Dermis microvascular lymphatic vessel endothelial cell (primary cell): ENCODE results near the gene MEX3A. TPM values are rescaled to one million over a fixed set of nuclear protein-coding genes. Genes with fewer than 3 reads are reported as not detected.
"Not testable (repeated sequence)": the region's sequence is repeated elsewhere in the genome, so short reads cannot be mapped to it uniquely, and the experiment has no call there.

Source experiments
- DNase-seq, 2 donors: peaks; one replicate each; pipeline versions ENCODE4 v3.0.0 to v3.0.0-alpha.2; 2010; ENCODE audit warnings: low read depth in 2 of 2
- total RNA-seq: library from RNA; depleted of rRNA; stranded (reverse); fragments of >200 nt; gene quantifications from 2 replicates; pipeline ENCODE4 v1.2.1, GENCODE V29; 2014

Gene MEX3A
- total RNA-seq, 1 donor from 2014 or later: 3.6 TPM

DNA sequence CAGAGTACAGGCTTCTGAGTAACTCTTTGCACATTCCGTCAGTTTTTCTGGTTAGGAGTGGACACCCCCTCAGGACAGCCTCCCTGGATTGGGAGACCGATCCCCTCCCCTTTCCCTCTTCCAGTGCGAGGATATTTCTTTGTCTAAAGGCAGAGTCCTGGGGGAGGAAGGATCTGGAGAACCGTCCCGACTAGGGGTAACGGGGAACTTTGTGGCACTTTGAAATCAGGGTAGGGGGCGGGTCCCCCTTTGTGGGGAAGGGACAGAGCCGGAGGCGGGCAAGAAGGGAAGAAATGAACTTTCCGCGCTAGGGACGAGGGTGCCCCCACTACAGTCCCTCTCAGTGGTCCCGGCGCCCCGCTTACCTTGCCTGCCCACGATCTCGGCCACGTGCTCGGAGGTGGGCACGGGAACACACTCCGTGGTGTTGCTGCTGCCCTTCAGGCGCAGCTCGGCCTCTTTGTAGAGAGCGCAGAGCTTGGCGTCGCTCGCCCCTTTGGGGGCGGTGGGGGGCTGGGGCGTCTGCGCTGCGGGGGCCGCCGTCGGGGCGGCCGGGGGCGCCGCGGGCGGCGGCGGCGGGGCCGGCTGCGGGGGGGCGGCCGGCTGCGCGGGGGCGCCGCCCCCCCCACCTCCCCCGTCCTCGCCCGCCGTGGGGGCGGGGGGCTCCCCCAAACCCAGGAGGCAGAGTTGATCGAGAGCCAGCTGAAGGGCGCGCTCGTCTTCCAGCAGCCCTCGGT is 917 bp downstream of the MEX3A start:
- no peak for DNase-seq

GRCh38 chr1:156080863-156081179 is 1.4 kb downstream of the MEX3A start:
- DNase-seq: no peak

DNA sequence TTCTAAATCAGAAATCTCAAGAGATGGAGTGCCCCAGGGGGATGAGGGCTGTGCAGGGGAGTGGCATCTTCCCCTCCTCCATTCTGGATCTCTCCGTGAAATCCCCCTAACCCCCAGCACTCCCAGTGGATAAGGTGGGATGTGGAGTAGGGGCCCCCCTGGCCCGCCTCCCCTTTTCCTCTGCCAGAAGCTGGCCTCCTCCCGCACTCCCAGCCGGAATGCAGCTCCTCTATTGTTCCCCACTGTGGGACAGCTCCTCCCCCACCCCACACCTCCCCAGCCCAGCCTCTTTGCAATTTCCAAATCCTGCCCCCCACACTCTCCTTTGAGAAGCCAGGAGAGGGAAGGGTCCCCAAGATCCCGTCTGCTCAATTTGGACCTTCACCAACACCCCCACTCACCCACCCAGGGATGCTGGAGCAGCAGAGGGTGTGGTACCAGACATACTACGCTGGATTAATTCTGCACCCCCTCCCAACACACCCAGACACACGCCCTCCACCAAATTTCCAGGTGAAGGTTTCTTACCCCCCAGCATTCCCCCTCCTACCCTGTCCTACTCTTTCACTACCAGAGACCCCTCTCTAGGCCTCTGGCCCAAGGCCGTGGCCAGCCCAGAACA is 1.9 kb downstream of the MEX3A start:
- no peak for DNase-seq

- DNase-seq: no peak
Observed at GRCh38 chr1:156079762-156080161, 2.5 kb downstream of the MEX3A start.

GRCh38 chr1:156078728-156079127 is 3.5 kb downstream of the MEX3A start:
- no peak for DNase-seq

- no peak for DNase-seq
Observed at GRCh38 chr1:156077430-156077760, 4.9 kb downstream of the MEX3A start.

DNA sequence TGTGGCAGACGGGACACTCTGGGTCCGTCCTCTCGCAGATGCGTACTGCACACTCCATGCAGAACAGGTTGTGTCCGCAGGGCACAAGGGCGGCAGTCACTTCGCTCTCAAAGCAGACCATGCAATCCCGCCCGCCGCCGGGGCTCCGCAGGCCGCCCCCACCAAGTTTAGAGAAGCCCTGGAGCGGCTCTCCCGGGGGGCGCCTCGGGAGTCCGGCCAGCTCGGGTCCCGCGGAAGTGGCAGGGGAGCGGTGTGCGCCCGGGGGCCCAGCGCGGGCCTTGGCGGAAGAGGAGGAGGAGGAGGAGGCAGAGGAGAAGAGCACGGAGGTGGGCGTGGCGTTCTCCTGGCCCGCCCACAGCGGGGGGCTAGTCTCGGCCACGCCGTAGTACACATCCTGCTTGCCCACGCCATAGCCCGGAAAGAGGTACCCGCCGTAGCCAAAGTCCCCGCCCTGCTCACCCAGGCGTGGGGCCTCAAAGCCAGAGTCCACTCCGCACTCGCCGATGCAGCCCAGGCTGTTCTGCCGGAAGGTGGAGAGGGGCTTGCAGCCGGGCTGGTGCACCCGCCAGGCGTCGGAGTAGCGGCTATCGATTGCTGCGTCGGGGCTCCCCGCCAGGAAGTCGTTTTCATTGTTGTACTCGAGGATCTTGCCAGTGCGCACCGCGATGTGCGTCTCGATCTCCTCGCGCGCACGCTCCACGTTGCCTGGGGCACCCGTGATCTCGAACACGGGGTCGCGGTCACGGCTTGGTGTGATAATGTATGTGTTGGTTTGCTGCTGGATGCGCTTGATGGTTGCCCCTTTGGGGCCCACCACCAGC is 5.4 kb downstream of the MEX3A start:
- DNase-seq: peak in 1 of 2 donors; percentile 46

DNA sequence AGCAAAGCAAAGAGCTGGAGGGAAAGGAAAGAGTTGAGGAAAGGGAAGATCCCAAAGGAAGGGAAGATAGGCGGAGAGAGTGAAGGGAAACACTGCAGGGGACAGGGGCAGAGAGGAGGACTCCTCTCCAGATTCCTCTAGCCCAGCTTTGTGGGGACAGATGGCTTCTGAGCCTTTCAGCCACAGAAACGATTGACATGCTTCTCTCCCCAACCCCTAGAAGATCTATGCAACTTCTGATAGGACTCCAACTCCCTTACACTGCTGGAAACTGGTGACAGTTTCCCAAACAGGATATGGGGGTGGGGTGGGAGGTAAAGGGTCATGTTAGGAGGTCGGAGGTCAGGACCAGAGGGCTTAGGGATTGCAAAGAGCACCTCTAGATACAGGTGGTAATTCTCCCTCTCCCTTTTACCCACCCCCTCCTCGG is 6.5 kb downstream of the MEX3A start:
- DNase-seq: no peak

DNA sequence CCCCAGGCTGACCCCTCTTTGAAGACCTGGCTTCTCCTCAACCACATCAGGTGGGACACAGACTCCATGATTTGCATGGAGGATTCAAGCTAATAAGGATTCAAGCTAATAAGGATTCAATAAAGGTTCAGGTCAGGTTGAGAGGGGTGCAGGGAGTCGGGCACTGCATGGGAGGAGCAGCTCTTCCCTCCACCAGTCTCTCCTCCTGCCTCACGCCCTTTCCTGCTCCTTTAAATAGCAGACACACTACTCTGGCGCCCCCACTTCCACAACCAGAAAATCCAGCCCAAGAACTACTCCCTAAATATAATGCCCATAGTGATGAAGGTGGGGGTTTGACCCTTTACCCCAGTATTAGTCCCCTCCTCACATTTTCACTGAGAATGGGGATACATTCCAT is 7.1 kb downstream of the MEX3A start:
- no peak for DNase-seq

DNA sequence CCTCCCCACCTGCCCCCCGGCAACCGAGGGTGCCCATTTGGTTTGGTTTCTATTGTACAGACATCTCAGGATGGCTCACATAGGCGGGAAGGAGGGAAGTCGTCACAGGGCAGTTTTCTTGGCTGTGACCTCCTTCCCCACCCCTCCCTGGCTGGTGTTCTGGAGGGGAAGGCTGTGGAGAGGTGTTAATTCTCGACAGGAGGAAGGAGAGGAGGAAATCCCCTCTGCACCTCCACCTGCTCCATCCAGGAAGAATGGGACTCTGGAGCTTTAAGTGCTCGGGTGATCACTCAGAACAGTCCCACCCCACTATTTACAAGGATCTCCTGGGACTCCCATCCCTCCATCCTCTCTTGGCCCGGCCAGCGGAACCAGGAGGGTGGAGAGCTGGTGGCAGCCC is 7.6 kb downstream of the MEX3A start:
- no peak for DNase-seq

DNA sequence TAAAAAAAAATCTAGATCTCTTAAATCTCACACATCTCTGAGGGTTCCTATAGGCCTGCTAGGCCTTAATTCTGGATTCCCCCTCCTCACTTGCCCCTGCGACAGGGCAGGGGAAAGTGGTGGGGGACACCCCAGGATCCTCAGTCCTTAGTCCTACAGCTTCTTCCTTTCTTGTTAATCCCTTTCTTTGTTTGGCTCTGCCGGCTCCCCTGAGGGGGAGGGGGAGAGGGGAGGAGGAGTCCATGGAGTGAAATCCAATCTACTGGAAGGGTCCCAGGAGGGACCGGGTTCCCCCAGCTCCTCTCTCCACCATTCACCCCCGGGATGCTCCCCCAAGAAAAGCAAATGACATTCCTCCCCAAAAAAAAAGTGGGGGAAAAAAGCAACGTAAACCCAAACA is 8.5 kb downstream of the MEX3A start:
- DNase-seq: no peak

DNA sequence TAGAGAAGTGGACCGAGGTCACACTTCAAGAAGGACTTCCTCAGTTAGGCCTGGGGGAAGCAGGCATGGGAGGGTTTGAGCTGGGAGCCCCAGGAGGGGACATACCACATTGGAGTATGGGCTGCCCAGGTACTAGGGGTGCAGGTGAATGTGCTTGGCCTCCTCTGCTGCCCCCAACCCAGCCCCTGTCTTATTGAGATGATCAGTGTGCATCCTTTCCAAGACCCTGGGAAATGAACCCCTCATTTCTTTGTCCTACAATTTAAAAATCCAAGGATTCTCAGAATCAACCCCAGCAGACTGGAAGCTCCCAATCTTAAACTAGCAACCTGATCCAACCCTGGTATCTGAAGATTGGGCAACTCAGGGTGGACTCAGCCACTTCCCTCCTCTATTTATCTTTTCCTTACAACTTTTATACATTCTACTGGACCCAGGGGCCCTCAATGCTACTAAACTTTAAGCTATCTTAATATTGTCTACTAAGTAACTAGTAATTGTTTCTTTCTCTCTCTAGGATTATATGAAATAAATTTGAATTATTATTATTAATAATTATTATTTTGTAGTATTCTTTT is 9.1 kb downstream of the MEX3A start:
- no peak for DNase-seq

- DNase-seq: no peak
Observed at GRCh38 chr1:156072251-156072650, 10.0 kb downstream of the MEX3A start.

DNA sequence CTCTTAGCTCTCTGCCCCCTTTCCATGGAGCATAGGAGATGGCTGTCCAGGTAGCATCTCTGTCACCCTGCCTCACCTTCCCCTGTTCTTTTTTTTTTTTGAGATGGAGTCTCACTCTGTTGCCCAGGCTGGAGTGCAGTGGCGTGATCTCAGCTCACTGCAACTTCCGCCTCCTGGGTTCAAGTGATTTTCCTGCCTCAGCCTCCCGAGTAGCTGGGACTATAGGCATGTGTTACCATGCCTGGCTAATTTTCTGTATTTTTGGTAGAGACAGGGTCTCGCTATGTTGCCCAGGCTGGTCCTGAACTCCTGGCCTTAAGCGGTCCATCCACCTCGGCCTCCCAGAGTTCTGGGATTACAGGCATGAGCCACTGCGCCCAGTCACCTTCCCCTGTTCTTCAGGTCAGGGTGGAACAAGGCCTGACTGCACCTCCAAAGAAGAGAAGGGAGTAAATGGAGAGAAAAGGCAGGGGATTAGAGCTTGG is 10.9 kb downstream of the MEX3A start:
- DNase-seq: not testable (repeated sequence)

- DNase-seq: no peak
Observed at GRCh38 chr1:156070548-156070947, 11.7 kb downstream of the MEX3A start.

DNA sequence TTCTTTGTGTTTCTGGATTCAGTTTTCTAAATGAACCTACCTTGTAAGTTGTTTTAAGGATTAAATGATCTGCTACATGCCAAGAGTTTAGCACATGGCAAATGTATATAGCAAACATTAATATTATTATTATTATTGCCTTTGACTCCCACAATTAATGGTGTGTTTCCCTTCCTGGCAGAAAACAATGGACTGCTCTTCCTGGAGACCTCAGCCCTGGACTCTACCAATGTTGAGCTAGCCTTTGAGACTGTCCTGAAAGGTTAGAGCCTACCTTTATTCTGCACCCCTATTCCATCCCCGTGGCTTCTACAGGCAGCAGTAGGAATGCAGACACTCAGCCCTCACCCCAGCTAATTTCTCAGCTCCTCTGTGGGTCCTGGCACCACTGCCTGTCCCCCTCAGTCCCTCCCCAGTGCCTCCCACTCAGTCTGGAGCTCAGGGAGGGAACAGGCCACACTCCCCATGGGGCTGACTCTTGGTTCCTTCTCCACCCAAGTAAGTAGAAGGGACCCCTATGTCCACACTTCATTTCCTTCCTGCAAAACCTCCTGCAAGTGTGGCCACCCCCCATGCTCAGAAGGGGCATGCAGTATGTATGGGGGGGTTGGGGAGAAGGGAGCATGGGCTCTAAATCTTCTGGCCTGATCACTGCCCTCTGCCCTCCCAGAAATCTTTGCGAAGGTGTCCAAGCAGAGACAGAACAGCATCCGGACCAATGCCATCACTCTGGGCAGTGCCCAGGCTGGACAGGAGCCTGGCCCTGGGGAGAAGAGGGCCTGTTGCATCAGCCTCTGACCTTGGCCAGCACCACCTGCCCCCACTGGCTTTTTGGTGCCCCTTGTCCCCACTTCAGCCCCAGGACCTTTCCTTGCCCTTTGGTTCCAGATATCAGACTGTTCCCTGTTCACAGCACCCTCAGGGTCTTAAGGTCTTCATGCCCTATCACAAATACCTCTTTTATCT is 12.5 kb downstream of the MEX3A start:
- peak in 1 of 2 donors; percentile 39 for DNase-seq

GRCh38 chr1:156067262-156067661 is 15.0 kb downstream of the MEX3A start:
- no peak for DNase-seq

GRCh38 chr1:156065871-156066270 is 16.4 kb downstream of the MEX3A start:
- DNase-seq: no peak

DNA sequence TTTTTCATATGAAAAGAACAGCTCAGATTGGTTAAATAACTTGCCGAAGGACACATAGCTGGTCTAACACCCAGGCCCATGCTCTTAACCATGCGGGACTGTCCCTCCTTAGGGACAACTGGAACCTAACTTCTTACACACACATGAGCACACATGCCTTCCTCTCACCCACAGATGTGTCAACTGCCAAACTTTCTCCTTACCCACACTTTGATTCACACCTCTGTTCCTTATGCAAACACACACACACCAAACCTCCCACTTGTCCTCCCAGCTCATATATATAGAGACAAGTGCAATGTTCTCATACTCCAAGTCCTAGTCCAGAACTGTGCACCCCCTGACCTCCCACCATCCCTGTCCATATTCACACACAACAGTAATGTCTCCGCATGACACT is 17.1 kb downstream of the MEX3A start:
- no peak for DNase-seq

GRCh38 chr1:156064615-156065014 is 17.6 kb downstream of the MEX3A start:
- DNase-seq: no peak

GRCh38 chr1:156063997-156064285 is 18.3 kb downstream of the MEX3A start:
- DNase-seq: no peak
